ENCODE measurements around the gene PGA3.

GRCh38 chr11:61161190-61162091, 41.9 kb upstream of the PGA3 start, which contains the start of gene VPS37C:
- TF ChIP-seq POLR2AphosphoS5 (IDR thresholded peaks at IDR 0.05) (peak; percentile 81), POLR2A (IDR thresholded peaks at IDR 0.05) (peak; percentile 70)
- TF ChIP-seq, protein P1, sequence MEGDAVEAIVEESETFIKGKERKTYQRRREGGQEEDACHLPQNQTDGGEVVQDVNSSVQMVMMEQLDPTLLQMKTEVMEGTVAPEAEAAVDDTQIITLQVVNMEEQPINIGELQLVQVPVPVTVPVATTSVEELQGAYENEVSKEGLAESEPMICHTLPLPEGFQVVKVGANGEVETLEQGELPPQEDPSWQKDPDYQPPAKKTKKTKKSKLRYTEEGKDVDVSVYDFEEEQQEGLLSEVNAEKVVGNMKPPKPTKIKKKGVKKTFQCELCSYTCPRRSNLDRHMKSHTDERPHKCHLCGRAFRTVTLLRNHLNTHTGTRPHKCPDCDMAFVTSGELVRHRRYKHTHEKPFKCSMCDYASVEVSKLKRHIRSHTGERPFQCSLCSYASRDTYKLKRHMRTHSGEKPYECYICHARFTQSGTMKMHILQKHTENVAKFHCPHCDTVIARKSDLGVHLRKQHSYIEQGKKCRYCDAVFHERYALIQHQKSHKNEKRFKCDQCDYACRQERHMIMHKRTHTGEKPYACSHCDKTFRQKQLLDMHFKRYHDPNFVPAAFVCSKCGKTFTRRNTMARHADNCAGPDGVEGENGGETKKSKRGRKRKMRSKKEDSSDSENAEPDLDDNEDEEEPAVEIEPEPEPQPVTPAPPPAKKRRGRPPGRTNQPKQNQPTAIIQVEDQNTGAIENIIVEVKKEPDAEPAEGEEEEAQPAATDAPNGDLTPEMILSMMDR (IDR thresholded peaks at IDR 0.05), result peak; percentile 34 to 65 (median 45)

Measured in prostate gland (tissue), 2 donors.